IMR-90 (cell line): ENCODE data around the gene PALM. TPM values are rescaled to one million over a fixed set of nuclear protein-coding genes. Genes with fewer than 3 reads are reported as not detected.

Source experiments
- ATAC-seq: fragments of 200-7000 bp; cut with Tn5 transposase; 2 replicates; pipeline ENCODE4 v1.9.1; 2020; ENCODE audit warnings: low read depth, mild to moderate bottlenecking, moderate library complexity
- BruUV-seq: library from RNA; stranded (reverse); fragments of 400-500 nt; replicated peaks from 2 replicates; lab custom pipeline; 2021; lab: Mats Ljungman, UMichigan
- CTCF ChIA-PET: fragments of 300-600 bp; formaldehyde crosslinking; extraction: SDS; loops from one replicate; lab custom pipeline; 2021; ENCODE audit warnings: antibody characterized with exemption; lab: Yijun Ruan, JAX
- POLR2A ChIA-PET: fragments of 300-600 bp; sonication (Branson Sonifier 250); formaldehyde crosslinking; loops from one replicate; lab custom pipeline; 2022; ENCODE audit warnings: antibody characterized with exemption; ENCODE audit not compliant: unreplicated experiment; lab: Charles Lee
- DNase-seq: peaks from one replicate; pipeline ENCODE4 v3.0.0; 2013
- H2AFZ ChIP-seq: replicated peaks from 2 replicates; pipeline ENCODE3; 2013; ENCODE audit warnings: low read length, mild to moderate bottlenecking; ENCODE audit not compliant: poor library complexity
- H2AK5ac ChIP-seq: 2 replicates; pipeline ENCODE4 v1.6.1; 2013; ENCODE audit warnings: low read depth, low read length, inconsistent platforms
- H2AK9ac ChIP-seq: replicated peaks from 2 replicates; pipeline ENCODE3; 2013; ENCODE audit warnings: mild to moderate bottlenecking, low read depth, low read length, moderate library complexity; ENCODE audit not compliant: poor library complexity
- H2BK120ac ChIP-seq: 2 replicates; pipeline ENCODE4 v1.6.1; 2013; ENCODE audit warnings: low read depth, low read length, inconsistent platforms
- H2BK15ac ChIP-seq: 3 replicates; pipeline ENCODE4 v1.6.1; 2013; ENCODE audit warnings: low read depth, low read length, inconsistent platforms
- H2BK20ac ChIP-seq: 2 replicates; pipeline ENCODE4 v1.6.1; 2013; ENCODE audit warnings: low read depth, mild to moderate bottlenecking, inconsistent platforms, low read length, moderate library complexity
- H2BK5ac ChIP-seq: 2 replicates; pipeline ENCODE4 v1.6.1; 2013; ENCODE audit warnings: mild to moderate bottlenecking, low read depth, low read length, inconsistent platforms; ENCODE audit not compliant: poor library complexity, severe bottlenecking
- H3K14ac ChIP-seq: replicated peaks from 2 replicates; pipeline ENCODE4 v1.6.1; 2013; ENCODE audit warnings: low read depth, low read length, inconsistent platforms
- H3K18ac ChIP-seq: 2 replicates; pipeline ENCODE4 v1.6.1; 2013; ENCODE audit warnings: low read depth, low read length, control low read depth
- H3K23ac ChIP-seq: 2 replicates; pipeline ENCODE4 v1.6.1; 2013; ENCODE audit warnings: low read depth, low read length, inconsistent platforms
- H3K27ac ChIP-seq: 2 replicates; pipeline ENCODE4 v1.5.1; 2013; ENCODE audit warnings: mild to moderate bottlenecking, control low read depth, low read length; ENCODE audit not compliant: insufficient read depth
- H3K27me3 ChIP-seq: 2 replicates; pipeline ENCODE4 v1.6.1; 2013; ENCODE audit warnings: low read length; ENCODE audit not compliant: control insufficient read depth, insufficient read depth
- H3K36me3 ChIP-seq: 2 replicates; pipeline ENCODE4 v1.6.1; 2013; ENCODE audit warnings: low read length, mixed read lengths; ENCODE audit not compliant: control insufficient read depth, insufficient read depth
- H3K4ac ChIP-seq: 2 replicates; pipeline ENCODE4 v1.6.1; 2013; ENCODE audit warnings: low read depth, low read length, inconsistent platforms
- H3K4me1 ChIP-seq: 2 replicates; pipeline ENCODE4 v1.6.1; 2013; ENCODE audit warnings: low read length, mixed read lengths; ENCODE audit not compliant: control insufficient read depth, insufficient read depth
- H3K4me2 ChIP-seq: 2 replicates; pipeline ENCODE4 v1.6.1; 2013; ENCODE audit warnings: low read depth, mild to moderate bottlenecking, control low read depth, low read length, moderate library complexity
- H3K4me3 ChIP-seq: 2 replicates; pipeline ENCODE4 v1.5.1; 2013; ENCODE audit warnings: low read depth, mild to moderate bottlenecking, control low read depth, low read length, moderate library complexity; ENCODE audit not compliant: insufficient read depth
- H3K56ac ChIP-seq: 2 replicates; pipeline ENCODE4 v1.6.1; 2013; ENCODE audit warnings: low read length, inconsistent platforms; ENCODE audit not compliant: insufficient read depth; ENCODE audit errors: extremely low read depth
- H3K79me1 ChIP-seq, 2 experiments: 2 replicates each; pipeline ENCODE4 v1.6.1; 2013; ENCODE audit warnings: low read length in 2 of 2, inconsistent platforms in 1 of 2, low read depth in 1 of 2
- H3K9ac ChIP-seq: 2 replicates; pipeline ENCODE4 v1.6.1; 2013; ENCODE audit warnings: low read depth, low read length, control low read depth
- H3K9me1 ChIP-seq: 2 replicates; pipeline ENCODE4 v1.6.1; 2013; ENCODE audit warnings: low read length, inconsistent platforms; ENCODE audit not compliant: insufficient read depth
- H3K9me3 ChIP-seq: 2 replicates; pipeline ENCODE4 v1.6.1; 2013; ENCODE audit warnings: low read length; ENCODE audit not compliant: control insufficient read depth, insufficient read depth
- H4K20me1 ChIP-seq: 2 replicates; pipeline ENCODE4 v1.6.1; 2013; ENCODE audit warnings: low read length, inconsistent platforms; ENCODE audit not compliant: insufficient read depth
- H4K5ac ChIP-seq: 2 replicates; pipeline ENCODE4 v1.6.1; 2013; ENCODE audit warnings: mild to moderate bottlenecking, low read depth, low read length, control low read depth
- H4K8ac ChIP-seq, 2 experiments: 2 replicates each; pipeline ENCODE4 v1.6.1; 2013; ENCODE audit warnings: low read depth in 2 of 2, low read length in 2 of 2, control low read depth in 1 of 2, inconsistent platforms in 1 of 2
- H4K91ac ChIP-seq: 2 replicates; pipeline ENCODE4 v1.6.1; 2013; ENCODE audit warnings: low read depth, low read length, inconsistent platforms; ENCODE audit not compliant: insufficient read depth
- BHLHE40 ChIP-seq: fragments of 150-350 bp; IDR thresholded peaks from 2 replicates; pipeline ENCODE4 v1.6.1; 2016; ENCODE audit warnings: mild to moderate bottlenecking, low read depth, low read length
- CEBPB ChIP-seq: IDR thresholded peaks from 2 replicates; pipeline ENCODE4 v1.6.1; 2012; ENCODE audit warnings: low read depth, low read length, improper control_type of control experiment
- CHD1 ChIP-seq: IDR thresholded peaks from 2 replicates; pipeline ENCODE4 v1.6.1; 2012; ENCODE audit warnings: low read depth, low read length, improper control_type of control experiment
- ELK1 ChIP-seq: fragments of 150-350 bp; IDR thresholded peaks from 2 replicates; pipeline ENCODE4 v1.6.1; 2016; ENCODE audit warnings: low read depth, mild to moderate bottlenecking, low read length, moderate library complexity, borderline replicate concordance
- FOS ChIP-seq: fragments of 150-350 bp; IDR thresholded peaks from 2 replicates; pipeline ENCODE4 v1.6.1; 2016; ENCODE audit warnings: low read depth, low read length
- MAFK ChIP-seq: IDR thresholded peaks from 2 replicates; pipeline ENCODE4 v1.6.1; 2012; ENCODE audit warnings: low read depth, low read length, improper control_type of control experiment
- MAZ ChIP-seq: IDR thresholded peaks from 2 replicates; pipeline ENCODE4 v1.6.1; 2012; ENCODE audit warnings: low read depth, mild to moderate bottlenecking, low read length, improper control_type of control experiment, moderate library complexity, borderline replicate concordance
- MXI1 ChIP-seq: IDR thresholded peaks from 2 replicates; pipeline ENCODE4 v1.6.1; 2012; ENCODE audit warnings: low read depth, mild to moderate bottlenecking, low read length, moderate library complexity, borderline replicate concordance
- NFE2L2 ChIP-seq: fragments of 150-350 bp; IDR thresholded peaks from 2 replicates; pipeline ENCODE4 v1.6.1; 2016; ENCODE audit warnings: low read depth, mild to moderate bottlenecking, low read length
- POLR2A ChIP-seq: IDR thresholded peaks from 2 replicates; pipeline ENCODE4 v1.6.1; 2012; ENCODE audit warnings: mild to moderate bottlenecking, low read depth, low read length
- RAD21 ChIP-seq: IDR thresholded peaks from 2 replicates; pipeline ENCODE4 v1.6.1; 2012; ENCODE audit warnings: low read length, improper control_type of control experiment
- RCOR1 ChIP-seq: IDR thresholded peaks from 2 replicates; pipeline ENCODE4 v1.6.1; 2012; ENCODE audit warnings: mild to moderate bottlenecking, low read length, improper control_type of control experiment; ENCODE audit not compliant: insufficient replicate concordance
- RFX5 ChIP-seq: IDR thresholded peaks from 2 replicates; pipeline ENCODE4 v1.8.0; 2012; ENCODE audit warnings: low read depth, mild to moderate bottlenecking, low read length, moderate library complexity
- SMC3 ChIP-seq: fragments of 150-350 bp; IDR thresholded peaks from 2 replicates; pipeline ENCODE4 v1.6.1; 2016; ENCODE audit warnings: low read depth, mild to moderate bottlenecking, antibody characterized with exemption, low read length, moderate library complexity
- WGBS, 2 experiments: methylation state at CpG; one replicate each; pipeline versions ENCODE4 v1.1.5 to v1.1.7; 2013; ENCODE audit warnings: missing lambda C conversion rate in 2 of 2; ENCODE audit not compliant: insufficient read length in 1 of 2; ENCODE audit errors: extremely low coverage in 2 of 2; 5-methylcytosine and 5-hydroxymethylcytosine counted together
- dilution Hi-C: fragments of 300-500 bp; cut with HindIII; formaldehyde crosslinking; loops from one replicate; pipeline ENCODE4 v1.14.3; 2018; ENCODE audit warnings: low sequenced_read_pairs; ENCODE audit not compliant: unreplicated experiment
- in situ Hi-C: fragments of 300-500 bp; cut with MboI; formaldehyde crosslinking; loops from 3 replicates; pipeline ENCODE4 v1.14.3; 2019; ENCODE audit warnings: low sequenced_read_pairs, inconsistent platforms, mixed read lengths
- intact Hi-C: fragments of 100-400 bp; cut with micrococcal nuclease; formaldehyde crosslinking; loops from 2 replicates; pipeline ENCODE4 v1.10.0; 2022
- polyA plus RNA-seq, 3 experiments: library from polyadenylated mRNA; depleted of rRNA; stranded (reverse); fragments of >200 nt; gene quantifications; 2 replicates each; pipeline ENCODE4 v1.2.3, GENCODE V29; 2012; ENCODE audit warnings: low replicate concordance in 1 of 3
- total RNA-seq: library from RNA; depleted of rRNA; stranded (reverse); fragments of >200 nt; gene quantifications from 2 replicates; pipeline ENCODE4 v1.2.3, GENCODE V29; 2012
- TF ChIP-seq, protein P1 (sequence below): conservative IDR thresholded peaks from 2 replicates; pipeline ENCODE4 v1.5.1; 2012; ENCODE audit warnings: mild to moderate bottlenecking, low read depth, low read length, improper control_type of control experiment
- TF ChIP-seq, protein P2 (sequence below): fragments of 150-350 bp; IDR thresholded peaks from 2 replicates; pipeline ENCODE4 v1.6.1; 2017; ENCODE audit warnings: mild to moderate bottlenecking, antibody characterized with exemption, low read length, low read depth

Gene PALM
- total and polyA plus RNA-seq, 2 of the 4 experiments (the other 2 are of a cell fraction) = 2.2 to 7.4 TPM

DNA sequence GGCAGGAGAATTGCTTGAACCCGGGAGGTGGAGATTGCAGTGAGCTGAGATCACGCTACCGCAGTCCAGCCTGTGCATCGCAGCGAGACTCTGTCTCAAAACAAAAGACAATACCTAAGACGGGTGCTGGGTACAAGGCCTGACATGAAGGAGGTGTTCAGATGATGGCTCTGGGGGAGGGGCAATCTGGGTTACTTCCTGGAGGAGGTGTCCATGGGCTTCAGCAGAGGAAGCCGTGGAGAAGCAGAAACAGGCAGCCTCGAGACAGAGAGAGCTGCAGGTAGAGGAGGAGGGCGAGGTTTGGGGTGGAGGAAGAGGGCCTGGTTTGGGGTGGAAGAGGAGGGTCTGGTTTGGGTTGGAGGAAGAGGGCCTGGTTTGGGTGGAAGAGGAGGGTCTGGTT lies 45.8 kb downstream of the PALM start:
- H3K4me1 ChIP-seq = peaks cover 15% of the 10 kb centered on the region
- H3K27me3 ChIP-seq = no peaks in the 10 kb centered on the region
- intact Hi-C loops = no loop called here
- no peak overlapping the region for H2AK5ac ChIP-seq
- no peak overlapping the region for H4K91ac ChIP-seq
- H4K8ac ChIP-seq = no peak overlapping the region
- peaks cover 7% of the 10 kb centered on the region; the same call in 1 of the 2 replicates for H3K9me1 ChIP-seq
- H3K9ac ChIP-seq = no peak overlapping the region
- ChIA-PET POLR2A (no interaction called here), CTCF (no interaction called here)
- no peaks in the 10 kb centered on the region for H3K36me3 ChIP-seq
- H4K20me1 ChIP-seq = 0 out of 2 replicates have a peak, but pooled peaks cover 3% of the 10 kb centered on the region
- H3K4me2 ChIP-seq = no peak overlapping the region
- no peak overlapping the region for H4K5ac ChIP-seq
- ATAC-seq = no peak
- H3K14ac ChIP-seq = no peak overlapping the region
- H3K18ac ChIP-seq = no peak overlapping the region
- in situ Hi-C loops = no loop called here
- H3K23ac ChIP-seq = no peak overlapping the region
- WGBS, 2 experiments = 82% methylated on average over 3 of the region's 9 CpGs; no CpG with 5 or more reads in 1 of the 2 experiments
- DNase-seq = no peak
- no peak overlapping the region for H3K4ac ChIP-seq
- no peak overlapping the region for H2AFZ ChIP-seq
- no peak overlapping the region for H3K27ac ChIP-seq
- H2BK5ac ChIP-seq = no peak overlapping the region
- no peak overlapping the region for H2AK9ac ChIP-seq
- no peak for TF ChIP-seq MAFK
- TF ChIP-seq CEBPB = no peak
- no peak for TF ChIP-seq RFX5
- no peak for TF ChIP-seq CHD1
- no peak for TF ChIP-seq RCOR1
- no peak for TF ChIP-seq RAD21
- no peak for TF ChIP-seq BHLHE40
- no peak for TF ChIP-seq FOS
- no peak for TF ChIP-seq POLR2A
- TF ChIP-seq MXI1 = no peak
- TF ChIP-seq, protein P1, sequence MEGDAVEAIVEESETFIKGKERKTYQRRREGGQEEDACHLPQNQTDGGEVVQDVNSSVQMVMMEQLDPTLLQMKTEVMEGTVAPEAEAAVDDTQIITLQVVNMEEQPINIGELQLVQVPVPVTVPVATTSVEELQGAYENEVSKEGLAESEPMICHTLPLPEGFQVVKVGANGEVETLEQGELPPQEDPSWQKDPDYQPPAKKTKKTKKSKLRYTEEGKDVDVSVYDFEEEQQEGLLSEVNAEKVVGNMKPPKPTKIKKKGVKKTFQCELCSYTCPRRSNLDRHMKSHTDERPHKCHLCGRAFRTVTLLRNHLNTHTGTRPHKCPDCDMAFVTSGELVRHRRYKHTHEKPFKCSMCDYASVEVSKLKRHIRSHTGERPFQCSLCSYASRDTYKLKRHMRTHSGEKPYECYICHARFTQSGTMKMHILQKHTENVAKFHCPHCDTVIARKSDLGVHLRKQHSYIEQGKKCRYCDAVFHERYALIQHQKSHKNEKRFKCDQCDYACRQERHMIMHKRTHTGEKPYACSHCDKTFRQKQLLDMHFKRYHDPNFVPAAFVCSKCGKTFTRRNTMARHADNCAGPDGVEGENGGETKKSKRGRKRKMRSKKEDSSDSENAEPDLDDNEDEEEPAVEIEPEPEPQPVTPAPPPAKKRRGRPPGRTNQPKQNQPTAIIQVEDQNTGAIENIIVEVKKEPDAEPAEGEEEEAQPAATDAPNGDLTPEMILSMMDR = no peak
- no peak for TF ChIP-seq ELK1
- TF ChIP-seq, protein P2, sequence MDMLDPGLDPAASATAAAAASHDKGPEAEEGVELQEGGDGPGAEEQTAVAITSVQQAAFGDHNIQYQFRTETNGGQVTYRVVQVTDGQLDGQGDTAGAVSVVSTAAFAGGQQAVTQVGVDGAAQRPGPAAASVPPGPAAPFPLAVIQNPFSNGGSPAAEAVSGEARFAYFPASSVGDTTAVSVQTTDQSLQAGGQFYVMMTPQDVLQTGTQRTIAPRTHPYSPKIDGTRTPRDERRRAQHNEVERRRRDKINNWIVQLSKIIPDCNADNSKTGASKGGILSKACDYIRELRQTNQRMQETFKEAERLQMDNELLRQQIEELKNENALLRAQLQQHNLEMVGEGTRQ = no peak
- TF ChIP-seq NFE2L2 = no peak
- no peak for TF ChIP-seq MAZ
- no peak for TF ChIP-seq SMC3
- no TSS peak for BruUV-seq
- H3K9me3 ChIP-seq = peaks cover 11% of the 10 kb centered on the region; the same call in 1 of the 2 replicates
- no peak overlapping the region for H3K4me3 ChIP-seq
- dilution Hi-C loops = no loop called here
- H2BK120ac ChIP-seq = no peak overlapping the region
- H3K56ac ChIP-seq = no peak overlapping the region
- H3K79me1 ChIP-seq = no peaks in the 10 kb centered on the region
- no peak overlapping the region for H2BK20ac ChIP-seq
- H2BK15ac ChIP-seq = no peak overlapping the region
